Sigmoid colon (tissue), 7 donors: ENCODE results near the gene ELMOD3. TPM values are rescaled to one million over a fixed set of nuclear protein-coding genes. Genes with fewer than 3 reads are reported as not detected.

Source experiments
- DNase-seq: peaks from one replicate; pipeline ENCODE4 v3.0.0-alpha.2; 2019
- H3K27ac ChIP-seq, 4 donors: fragments of 200-600 bp; sonication (generic); one replicate each; pipeline ENCODE4 v1.5.1; 2016 to 2019; ENCODE audit warnings: mild to moderate bottlenecking in 1 of 4
- H3K27me3 ChIP-seq, 3 donors: fragments of 200-600 bp; sonication (generic); one replicate each; pipeline ENCODE4 v1.5.1; 2019; ENCODE audit warnings: mild to moderate bottlenecking in 1 of 3
- H3K36me3 ChIP-seq, 4 donors: fragments of 200-600 bp; sonication (generic); one replicate each; pipeline ENCODE4 v1.5.1; 2016 to 2019
- H3K4me1 ChIP-seq, 4 donors: fragments of 200-600 bp; sonication (generic); one replicate each; pipeline ENCODE4 v1.5.1; 2017 to 2019
- H3K4me3 ChIP-seq, 4 donors: fragments of 200-600 bp; sonication (generic); one replicate each; pipeline ENCODE4 v1.5.1; 2017 to 2019; ENCODE audit warnings: mild to moderate bottlenecking in 2 of 4, moderate library complexity in 1 of 4
- H3K9me3 ChIP-seq, 4 donors: fragments of 200-600 bp in 3 of 4; sonication (generic) in 3 of 4; one replicate each; pipeline versions ENCODE4 v1.5.1 to v1.6.1; 2013 to 2019
- EP300 ChIP-seq, 4 donors: sonication (generic); formaldehyde crosslinking; IDR thresholded peaks; one replicate each; pipeline ENCODE4 v1.6.1; 2017; ENCODE audit warnings: antibody characterized with exemption in 4 of 4
- POLR2A ChIP-seq, 2 donors: fragments of 450-650 bp; IDR thresholded peaks; one replicate each; pipeline ENCODE4 v1.6.1; 2016; ENCODE audit warnings: antibody characterized with exemption in 2 of 2, mild to moderate bottlenecking in 2 of 2, moderate library complexity in 2 of 2
- POLR2AphosphoS5 ChIP-seq, 4 donors: sonication (generic); formaldehyde crosslinking; IDR thresholded peaks; one replicate each; pipeline ENCODE4 v1.6.1; 2017; ENCODE audit warnings: antibody characterized with exemption in 4 of 4
- WGBS, 2 donors: extraction: QIAGEN DNeasy Blood & Tissue Kit; methylation state at CpG; one replicate each; pipeline ENCODE4 v1.1.7; 2013; 5-methylcytosine and 5-hydroxymethylcytosine counted together
- intact Hi-C: fragments of 100-400 bp; cut with DNase I; formaldehyde crosslinking; loops from one replicate; pipeline ENCODE4 v1.15.1; 2023
- polyA plus RNA-seq, 3 donors: library from polyadenylated mRNA; stranded (reverse); fragments of 200-250 nt; gene quantifications; one replicate each; pipeline ENCODE4 v1.2.3, GENCODE V29; 2013
- total RNA-seq, 4 donors: library from RNA; depleted of rRNA; stranded (reverse); fragments of >200 nt; gene quantifications; one replicate each; pipeline ENCODE4 v1.1.0, GENCODE V29; 2016
- TF ChIP-seq, protein P1 (sequence below), 4 experiments: fragments of 450-650 bp in 3 of 4; fragments of 200-600 bp in 1 of 4; IDR thresholded peaks; one replicate each; pipeline ENCODE4 v1.5.1; 2016 to 2019; ENCODE audit warnings: antibody characterized with exemption in 4 of 4, mild to moderate bottlenecking in 3 of 4, moderate library complexity in 2 of 4
- donor health status: healthy with polysubstance abuse.
- donor health status: Bipolar disorder and iron deficiency.
- donor health status: healthy.

The ELMOD3 gene
- total and polyA plus RNA-seq, 7 donors, result 11.6 to 26.3 (median 19.7) TPM

DNA sequence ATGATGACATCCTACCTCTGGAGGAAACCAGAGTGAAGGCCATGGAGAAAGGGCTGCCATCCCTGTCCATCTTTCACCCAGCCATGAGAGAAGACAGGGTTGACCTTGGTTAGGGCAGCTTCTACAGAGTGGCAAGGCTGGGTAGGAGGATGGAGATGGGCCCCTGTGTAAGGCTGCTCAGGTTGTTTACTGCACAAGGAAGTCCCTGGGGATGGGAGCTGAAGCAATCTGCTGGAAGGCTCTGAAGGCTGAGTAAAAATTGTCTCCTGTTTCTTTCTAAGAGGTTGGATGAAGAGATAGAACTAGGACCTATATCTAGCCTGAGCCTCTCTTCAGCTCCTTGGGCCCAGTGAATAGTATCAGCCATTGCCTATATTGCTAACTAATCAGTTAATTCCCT, 14.4 kb downstream of the ELMOD3 start:
- no peak for DNase-seq
- TF ChIP-seq POLR2AphosphoS5 (IDR thresholded peaks at IDR 0.05) (no peak), POLR2A (IDR thresholded peaks at IDR 0.05) (no peak), EP300 (IDR thresholded peaks at IDR 0.05) (no peak)
- TF ChIP-seq, protein P1, sequence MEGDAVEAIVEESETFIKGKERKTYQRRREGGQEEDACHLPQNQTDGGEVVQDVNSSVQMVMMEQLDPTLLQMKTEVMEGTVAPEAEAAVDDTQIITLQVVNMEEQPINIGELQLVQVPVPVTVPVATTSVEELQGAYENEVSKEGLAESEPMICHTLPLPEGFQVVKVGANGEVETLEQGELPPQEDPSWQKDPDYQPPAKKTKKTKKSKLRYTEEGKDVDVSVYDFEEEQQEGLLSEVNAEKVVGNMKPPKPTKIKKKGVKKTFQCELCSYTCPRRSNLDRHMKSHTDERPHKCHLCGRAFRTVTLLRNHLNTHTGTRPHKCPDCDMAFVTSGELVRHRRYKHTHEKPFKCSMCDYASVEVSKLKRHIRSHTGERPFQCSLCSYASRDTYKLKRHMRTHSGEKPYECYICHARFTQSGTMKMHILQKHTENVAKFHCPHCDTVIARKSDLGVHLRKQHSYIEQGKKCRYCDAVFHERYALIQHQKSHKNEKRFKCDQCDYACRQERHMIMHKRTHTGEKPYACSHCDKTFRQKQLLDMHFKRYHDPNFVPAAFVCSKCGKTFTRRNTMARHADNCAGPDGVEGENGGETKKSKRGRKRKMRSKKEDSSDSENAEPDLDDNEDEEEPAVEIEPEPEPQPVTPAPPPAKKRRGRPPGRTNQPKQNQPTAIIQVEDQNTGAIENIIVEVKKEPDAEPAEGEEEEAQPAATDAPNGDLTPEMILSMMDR (IDR thresholded peaks at IDR 0.05), result no peak
- Histone ChIP-seq H3K36me3 (peaks cover 0 to 28% (median 4%) of the 10 kb centered on the region in 4 donors), H3K27ac (no peak overlapping the region), H3K27me3 (no peaks in the 10 kb centered on the region), H3K4me3 (no peak overlapping the region), H3K4me1 (no peaks in the 10 kb centered on the region), H3K9me3 (no peaks in the 10 kb centered on the region)
- intact Hi-C loops, result no loop called here

DNA sequence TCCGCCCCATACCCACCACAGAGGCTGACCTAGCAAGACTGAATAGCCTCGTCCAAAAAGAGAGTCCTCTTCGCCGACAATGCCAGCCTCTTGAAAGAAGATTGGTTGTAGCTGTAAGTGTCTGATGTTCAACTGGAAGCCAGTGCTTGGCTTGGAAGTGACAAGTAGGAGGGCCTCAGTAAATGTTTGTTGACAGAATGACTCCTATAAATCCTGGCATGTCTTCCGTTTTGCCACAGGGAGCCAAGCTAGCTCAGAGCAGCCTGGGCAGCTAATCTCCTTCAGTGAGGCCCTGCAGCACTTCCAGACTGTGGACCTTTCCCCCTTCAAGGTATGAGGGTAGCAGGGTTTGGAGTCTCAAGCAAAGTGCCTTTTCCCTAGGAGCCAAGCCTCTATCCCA, 14.9 kb downstream of the ELMOD3 start:
- Histone ChIP-seq H3K27me3 (no peaks in the 10 kb centered on the region), H3K9me3 (no peaks in the 10 kb centered on the region), H3K4me3 (no peak overlapping the region), H3K27ac (no peak overlapping the region), H3K4me1 (no peaks in the 10 kb centered on the region), H3K36me3 (peaks cover 0 to 28% (median 4%) of the 10 kb centered on the region in 4 donors)
- TF ChIP-seq EP300 (IDR thresholded peaks at IDR 0.05) (no peak), POLR2AphosphoS5 (IDR thresholded peaks at IDR 0.05) (no peak), POLR2A (IDR thresholded peaks at IDR 0.05) (no peak)
- TF ChIP-seq, protein P1 (IDR thresholded peaks at IDR 0.05), result no peak
- WGBS, 2 donors, result 29 to 65% methylated on average over 5 of the region's 5 CpGs
- DNase-seq, result no peak
- intact Hi-C loops, result no loop called here

DNA sequence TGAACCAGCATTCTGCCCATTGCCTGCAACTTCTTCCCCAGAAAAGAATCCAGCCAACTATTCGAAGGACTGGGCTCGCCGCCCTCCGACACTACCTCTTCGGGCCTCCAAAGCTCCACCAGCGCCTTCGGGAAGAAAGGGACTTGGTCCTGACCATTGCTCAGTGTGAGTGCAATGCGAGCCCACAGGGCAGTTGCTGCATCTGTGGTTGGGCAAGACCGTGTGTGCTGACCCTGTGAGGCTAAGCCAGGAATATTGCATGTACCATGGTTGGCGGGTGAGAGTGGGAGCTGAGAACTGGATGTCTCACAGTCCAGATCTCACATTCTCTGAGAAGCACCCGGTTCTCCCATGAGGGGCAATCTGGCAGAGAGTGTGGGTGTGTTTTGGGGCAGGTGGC, 16.5 kb downstream of the ELMOD3 start:
- 97% methylated on average over 11 of the region's 11 CpGs for WGBS, 2 donors
- TF ChIP-seq, protein P1 (IDR thresholded peaks at IDR 0.05), result no peak
- no peak for TF ChIP-seq POLR2A (IDR thresholded peaks at IDR 0.05)
- no peak for TF ChIP-seq POLR2AphosphoS5 (IDR thresholded peaks at IDR 0.05)
- TF ChIP-seq EP300 (IDR thresholded peaks at IDR 0.05), result no peak
- no peaks in the 10 kb centered on the region for H3K27me3 ChIP-seq
- no peak overlapping the region for H3K4me3 ChIP-seq
- no peak overlapping the region for H3K27ac ChIP-seq
- intact Hi-C loops, result no loop called here
- no peak for DNase-seq
- no peaks in the 10 kb centered on the region for H3K4me1 ChIP-seq
- no peaks in the 10 kb centered on the region for H3K9me3 ChIP-seq
- H3K36me3 ChIP-seq, result peaks cover 0 to 29% (median 4%) of the 10 kb centered on the region in 4 donors

DNA sequence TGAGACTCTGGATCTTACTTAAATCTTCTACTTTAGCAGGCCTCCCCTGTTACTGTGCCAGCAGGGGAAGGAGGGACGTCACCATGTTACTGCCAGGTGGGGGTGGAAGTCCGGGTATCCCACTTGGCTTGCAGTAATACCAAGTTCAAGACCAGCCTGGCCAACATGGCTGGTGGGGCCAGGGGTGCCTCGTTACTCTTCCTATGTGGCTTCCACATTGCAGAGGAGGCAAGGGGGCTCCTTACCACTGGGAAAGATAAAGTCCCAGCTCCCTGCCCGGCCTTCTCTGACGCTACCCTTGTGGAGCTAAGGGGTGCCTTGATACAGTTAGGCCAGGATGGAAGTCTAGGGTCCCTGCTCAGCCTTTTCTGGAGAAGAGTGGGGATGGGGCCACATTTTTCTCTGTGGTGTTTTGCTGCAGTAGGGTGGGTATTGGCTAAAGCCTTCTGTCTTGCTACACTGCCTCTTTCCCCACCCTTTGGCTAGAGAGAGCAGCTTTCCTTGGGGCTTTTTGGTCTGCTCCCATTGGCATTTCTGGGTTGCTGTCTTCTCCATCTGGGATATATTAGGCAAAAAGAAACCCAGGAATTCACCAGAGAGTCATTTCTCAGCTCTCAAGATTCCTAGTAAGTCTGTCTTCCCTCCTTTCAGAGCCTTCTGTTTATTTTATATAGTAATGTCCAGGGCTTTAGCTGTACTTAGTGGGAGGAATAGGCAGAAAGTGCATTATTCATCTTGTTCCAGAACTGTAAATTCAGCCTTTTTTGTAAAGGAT, 21.9 kb downstream of the ELMOD3 start:
- no peak for DNase-seq
- Histone ChIP-seq H3K36me3 (peaks cover 0 to 60% (median 10%) of the 10 kb centered on the region in 4 donors), H3K27ac (no peak overlapping the region), H3K4me1 (no peaks in the 10 kb centered on the region), H3K27me3 (no peaks in the 10 kb centered on the region), H3K4me3 (no peak overlapping the region), H3K9me3 (no peaks in the 10 kb centered on the region)
- TF ChIP-seq POLR2A (IDR thresholded peaks at IDR 0.05) (no peak), EP300 (IDR thresholded peaks at IDR 0.05) (no peak), POLR2AphosphoS5 (IDR thresholded peaks at IDR 0.05) (no peak)
- TF ChIP-seq, protein P1 (IDR thresholded peaks at IDR 0.05), result no peak
- intact Hi-C loops, result no loop called here
- WGBS, 2 donors, result 94 to 96% methylated on average over 5 of the region's 5 CpGs
